Transverse colon (tissue), 3 donors: ENCODE results near the gene FZD8.

Source experiments
- POLR2A ChIP-seq: fragments of 450-650 bp; IDR thresholded peaks from one replicate; pipeline ENCODE4 v1.6.1; 2016; ENCODE audit warnings: antibody characterized with exemption, mild to moderate bottlenecking, moderate library complexity
- POLR2AphosphoS5 ChIP-seq, 3 donors: sonication (generic); formaldehyde crosslinking; IDR thresholded peaks; one replicate each; pipeline ENCODE4 v1.6.1; 2016; ENCODE audit warnings: antibody characterized with exemption in 3 of 3

DNA sequence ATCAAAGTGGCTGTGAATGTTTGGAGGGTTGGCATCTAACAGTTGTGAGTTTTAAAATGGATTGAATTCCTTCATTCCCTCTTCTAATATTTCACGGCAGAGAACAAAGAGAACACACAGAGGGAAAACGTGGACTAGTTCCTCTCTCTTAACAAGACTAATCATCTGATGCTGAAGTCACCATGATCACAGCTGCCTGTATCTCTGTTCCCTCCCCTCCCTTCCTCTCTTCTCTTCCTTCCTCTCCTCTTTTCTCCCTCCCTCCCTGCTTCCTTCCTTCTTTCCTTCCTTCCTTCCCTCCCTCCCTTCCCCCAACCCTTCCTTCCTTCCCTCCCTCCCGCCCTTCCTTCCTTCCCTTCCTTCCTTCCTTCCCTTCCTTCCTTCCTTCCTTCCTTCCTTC, 47.0 kb downstream of the FZD8 start:
- TF ChIP-seq POLR2AphosphoS5 (IDR thresholded peaks at IDR 0.05), result no peak
- no peak for TF ChIP-seq POLR2A
